ENCODE data around the gene SOCS3.

The SOCS3 gene, protein sequence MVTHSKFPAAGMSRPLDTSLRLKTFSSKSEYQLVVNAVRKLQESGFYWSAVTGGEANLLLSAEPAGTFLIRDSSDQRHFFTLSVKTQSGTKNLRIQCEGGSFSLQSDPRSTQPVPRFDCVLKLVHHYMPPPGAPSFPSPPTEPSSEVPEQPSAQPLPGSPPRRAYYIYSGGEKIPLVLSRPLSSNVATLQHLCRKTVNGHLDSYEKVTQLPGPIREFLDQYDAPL

DNA sequence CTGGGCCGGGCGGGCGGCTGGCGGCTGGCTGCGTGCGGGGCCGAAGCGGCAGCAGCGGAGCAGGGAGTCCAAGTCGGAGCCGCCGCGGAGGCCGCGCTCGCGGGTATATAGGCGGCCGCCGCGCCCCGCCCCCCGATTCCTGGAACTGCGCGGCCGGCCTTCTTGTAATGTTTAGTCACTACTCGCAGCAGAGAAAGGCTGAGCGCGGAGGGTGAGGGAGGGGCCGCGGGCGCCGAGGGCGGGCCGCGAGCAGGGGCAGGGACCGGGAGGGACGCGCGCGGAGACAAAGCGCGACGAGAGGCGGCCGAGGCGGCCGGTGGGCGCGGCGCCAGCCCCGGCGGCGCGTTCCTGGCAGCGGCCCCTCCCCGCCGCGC, at the start of gene SOCS3:
Gene SOCS3, minus strand, starts transcription at position 81 of the 374 bp plus-strand sequence. CDS start 982 bp downstream, outside the sequence.
- in situ Hi-C loops (cut with HindIII; ENCODE audit: low pct_ligation_motif_present, low sequenced_read_pairs): no loop called here

DNA sequence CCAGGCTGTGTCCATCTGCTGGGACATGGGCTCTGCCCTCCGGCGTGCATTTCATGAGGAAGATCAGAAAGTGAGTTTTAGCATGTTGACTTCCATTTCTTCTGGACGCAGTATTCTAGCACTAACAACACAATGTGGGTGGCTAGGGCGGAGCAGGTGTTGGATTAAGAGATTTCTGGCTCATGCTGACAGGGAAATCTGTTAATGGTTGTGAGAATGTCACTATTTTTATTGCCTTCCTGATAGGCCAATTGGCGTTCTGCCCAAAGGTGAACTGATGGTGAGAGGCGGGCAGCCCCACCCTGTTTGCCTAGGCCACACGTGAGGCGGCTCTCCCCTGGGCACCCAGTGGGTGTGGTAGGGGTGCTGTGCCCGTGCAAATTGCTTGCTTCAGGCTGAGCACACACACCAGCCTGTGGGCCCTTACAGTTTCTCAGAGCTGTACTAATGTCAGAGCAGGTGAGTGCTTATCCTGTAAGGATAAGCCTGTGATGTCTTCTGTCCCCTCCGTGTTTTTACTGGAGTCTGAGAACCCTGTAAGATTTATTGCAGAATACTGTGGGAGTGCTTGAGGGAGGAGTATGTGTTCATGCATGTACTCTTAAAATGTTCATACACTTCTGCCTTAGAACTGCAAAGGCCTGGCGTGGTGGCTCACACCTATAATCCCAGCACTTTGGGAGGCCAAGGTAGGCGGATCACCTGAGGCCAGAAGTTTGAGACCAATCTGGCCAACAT, 49.5 kb upstream of the SOCS3 start:
- Histone ChIP-seq H3K4me3 (ENCODE audit: low read depth, low read length) (no peak overlapping the region), H3K27me3 (replicated peaks) (no peaks in the 10 kb centered on the region), H3K27ac (no peak overlapping the region), H3K36me3 (replicated peaks) (peaks cover 17% of the 10 kb centered on the region)
- DNase-seq: no peak
- TF ChIP-seq, protein P1, sequence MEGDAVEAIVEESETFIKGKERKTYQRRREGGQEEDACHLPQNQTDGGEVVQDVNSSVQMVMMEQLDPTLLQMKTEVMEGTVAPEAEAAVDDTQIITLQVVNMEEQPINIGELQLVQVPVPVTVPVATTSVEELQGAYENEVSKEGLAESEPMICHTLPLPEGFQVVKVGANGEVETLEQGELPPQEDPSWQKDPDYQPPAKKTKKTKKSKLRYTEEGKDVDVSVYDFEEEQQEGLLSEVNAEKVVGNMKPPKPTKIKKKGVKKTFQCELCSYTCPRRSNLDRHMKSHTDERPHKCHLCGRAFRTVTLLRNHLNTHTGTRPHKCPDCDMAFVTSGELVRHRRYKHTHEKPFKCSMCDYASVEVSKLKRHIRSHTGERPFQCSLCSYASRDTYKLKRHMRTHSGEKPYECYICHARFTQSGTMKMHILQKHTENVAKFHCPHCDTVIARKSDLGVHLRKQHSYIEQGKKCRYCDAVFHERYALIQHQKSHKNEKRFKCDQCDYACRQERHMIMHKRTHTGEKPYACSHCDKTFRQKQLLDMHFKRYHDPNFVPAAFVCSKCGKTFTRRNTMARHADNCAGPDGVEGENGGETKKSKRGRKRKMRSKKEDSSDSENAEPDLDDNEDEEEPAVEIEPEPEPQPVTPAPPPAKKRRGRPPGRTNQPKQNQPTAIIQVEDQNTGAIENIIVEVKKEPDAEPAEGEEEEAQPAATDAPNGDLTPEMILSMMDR (IDR thresholded peaks at IDR 0.05; ENCODE audit: low read depth, low read length, missing control alignments): no peak
- in situ Hi-C loops (cut with HindIII; ENCODE audit: low pct_ligation_motif_present, low sequenced_read_pairs): no loop called here

More for the DNA sequence above, at the start of gene SOCS3:
- TF ChIP-seq, protein P1 (IDR thresholded peaks at IDR 0.05; ENCODE audit: low read depth, low read length, missing control alignments): no peak
- H3K36me3 ChIP-seq (replicated peaks): peaks cover 13% of the 10 kb centered on the region
- H3K27me3 ChIP-seq (replicated peaks): no peaks in the 10 kb centered on the region
- DNase-seq: peak; percentile 95
- peak within 1 kb of the TSS; percentile 86 for H3K4me3 ChIP-seq (ENCODE audit: low read depth, low read length)
- H3K27ac ChIP-seq: peak within 1 kb of the TSS; percentile 66

DNA sequence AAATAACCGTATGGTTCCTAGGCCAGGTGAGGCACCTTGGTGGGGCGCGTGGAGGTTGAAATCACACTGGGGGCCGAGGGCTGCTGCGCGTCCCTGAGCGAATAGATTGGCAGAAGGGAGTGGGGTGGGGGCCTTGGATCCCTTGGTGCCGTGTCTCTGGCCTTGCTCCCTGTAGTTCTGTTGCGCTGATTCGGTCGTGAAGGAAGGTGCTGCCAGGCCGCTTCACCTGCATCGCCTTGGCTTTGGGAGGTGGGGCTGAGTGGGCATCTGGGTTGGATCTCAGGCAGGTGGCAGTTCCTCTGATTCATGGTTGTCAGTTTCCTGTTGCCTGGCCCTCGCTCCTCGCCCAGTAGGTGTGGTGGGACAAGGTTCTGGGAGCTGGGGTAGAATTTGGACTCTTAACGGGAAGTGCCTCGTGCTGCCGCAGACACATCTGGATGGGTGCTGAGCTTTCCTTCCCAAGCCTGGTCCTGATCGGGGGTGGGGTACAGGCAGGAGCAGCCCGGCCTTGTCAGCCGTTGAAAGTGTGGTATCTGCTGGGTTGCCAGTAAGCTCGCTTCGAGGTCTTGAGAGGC, 48.7 kb upstream of the SOCS3 start:
- no peak overlapping the region for H3K4me3 ChIP-seq (ENCODE audit: low read depth, low read length)
- DNase-seq: no peak
- no peaks in the 10 kb centered on the region for H3K27me3 ChIP-seq (replicated peaks)
- no peak overlapping the region for H3K27ac ChIP-seq
- H3K36me3 ChIP-seq (replicated peaks): peaks cover 19% of the 10 kb centered on the region
- in situ Hi-C loops (cut with HindIII; ENCODE audit: low pct_ligation_motif_present, low sequenced_read_pairs): no loop called here
- TF ChIP-seq, protein P1 (IDR thresholded peaks at IDR 0.05; ENCODE audit: low read depth, low read length, missing control alignments): no peak

DNA sequence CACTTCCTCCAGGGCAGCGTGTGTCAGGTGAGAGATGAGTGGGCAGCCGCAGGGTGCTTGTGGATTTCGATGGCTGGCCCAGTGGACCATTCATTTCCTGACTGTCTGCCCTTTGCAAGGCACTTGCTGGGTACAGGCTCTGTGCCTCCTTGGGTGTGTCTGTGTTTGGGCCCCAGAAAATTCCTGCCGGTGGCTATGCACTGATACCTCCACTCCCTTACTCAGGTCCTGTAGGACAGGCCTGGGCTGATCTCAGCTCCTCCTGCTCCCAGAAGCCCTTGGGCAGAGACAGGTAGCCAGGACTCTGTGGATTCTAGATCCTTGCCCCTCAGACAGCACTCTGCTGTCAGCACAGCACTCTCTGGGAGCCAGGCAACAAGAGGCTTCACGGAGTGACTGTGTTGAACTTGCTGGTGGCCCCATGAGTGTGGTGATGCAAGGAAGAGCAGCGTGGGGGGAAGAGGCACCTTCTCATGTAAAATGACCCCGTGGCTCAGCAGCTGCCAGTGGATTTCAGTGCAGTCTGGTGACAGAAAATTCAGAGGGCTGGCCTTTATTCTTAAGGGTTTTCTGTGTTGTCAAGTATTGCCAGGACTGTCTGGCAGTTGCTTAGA, 47.6 kb upstream of the SOCS3 start:
- no peak for DNase-seq
- Histone ChIP-seq H3K27ac (no peak overlapping the region), H3K4me3 (ENCODE audit: low read depth, low read length) (no peak overlapping the region), H3K27me3 (replicated peaks) (no peaks in the 10 kb centered on the region), H3K36me3 (replicated peaks) (peaks cover 27% of the 10 kb centered on the region)
- in situ Hi-C loops (cut with HindIII; ENCODE audit: low pct_ligation_motif_present, low sequenced_read_pairs): no loop called here
- TF ChIP-seq, protein P1 (IDR thresholded peaks at IDR 0.05; ENCODE audit: low read depth, low read length, missing control alignments): no peak

DNA sequence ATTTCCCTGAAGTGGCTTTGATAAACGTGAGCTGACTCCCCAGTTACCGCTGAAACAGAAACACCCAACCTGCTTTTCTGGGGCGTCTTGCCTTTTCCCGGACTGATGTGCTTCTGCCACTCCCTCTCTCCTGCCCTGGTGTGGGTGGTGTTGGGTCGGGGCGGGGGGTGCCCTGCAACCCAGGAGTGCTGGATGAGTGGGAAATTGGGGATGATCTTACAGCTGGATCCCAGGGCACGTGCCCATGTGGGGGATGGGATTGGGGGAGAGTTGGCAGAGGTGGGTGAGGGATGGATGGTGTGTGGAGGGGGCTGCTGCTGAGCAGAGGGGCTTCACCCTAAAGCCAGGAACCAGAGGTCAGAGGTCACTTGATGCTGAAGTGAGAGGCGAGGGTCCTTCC, 47.0 kb upstream of the SOCS3 start:
- Histone ChIP-seq H3K36me3 (replicated peaks) (peaks cover 30% of the 10 kb centered on the region), H3K27ac (no peak overlapping the region), H3K27me3 (replicated peaks) (no peaks in the 10 kb centered on the region), H3K4me3 (ENCODE audit: low read depth, low read length) (no peak overlapping the region)
- TF ChIP-seq, protein P1 (IDR thresholded peaks at IDR 0.05; ENCODE audit: low read depth, low read length, missing control alignments): no peak
- in situ Hi-C loops (cut with HindIII; ENCODE audit: low pct_ligation_motif_present, low sequenced_read_pairs): no loop called here
- DNase-seq: no peak

All from brain microvascular endothelial cell (primary cell).